Measurements from ENCODE around the gene COBL. TPM values are rescaled to one million over a fixed set of nuclear protein-coding genes. Genes with fewer than 3 reads are reported as not detected.

COBL gene
- total RNA-seq, 1 experiment from 2014 or later = 1.2 TPM

GRCh38 chr7:51124321-51124720 is 192.3 kb downstream of the COBL start:
- DNase-seq (ENCODE audit: low read depth) = no peak

GRCh38 chr7:51123322-51124019 is 193.1 kb downstream of the COBL start:
- DNase-seq (ENCODE audit: low read depth) = peak; percentile 96

DNA sequence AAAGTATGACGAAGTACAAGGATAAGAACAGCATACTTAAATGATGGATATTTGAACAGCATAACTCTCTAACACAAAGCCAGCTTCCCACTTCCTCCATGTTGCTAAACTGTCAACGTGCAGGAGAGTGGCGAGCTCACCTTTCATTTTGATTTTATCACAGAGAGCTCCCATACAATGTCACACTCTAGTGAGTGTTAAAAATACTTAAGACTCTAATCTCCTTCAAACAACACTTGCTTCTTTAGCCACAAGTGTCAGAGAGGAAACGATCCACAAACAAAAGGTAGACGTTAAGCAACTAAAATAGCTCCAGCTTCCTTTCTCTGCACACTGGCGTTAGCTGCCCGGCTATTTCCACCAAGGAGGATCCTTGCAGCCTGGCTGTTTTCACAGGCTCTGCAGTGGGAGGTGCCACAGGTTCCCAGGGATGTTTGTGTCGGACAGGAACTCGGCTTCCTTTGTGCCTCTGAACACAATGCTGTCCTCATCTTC is 194.6 kb downstream of the COBL start:
- no peak for DNase-seq (ENCODE audit: low read depth)

- DNase-seq (ENCODE audit: low read depth) = no peak
These were observed 195.4 kb downstream of the COBL start for GRCh38 chr7:51121036-51121790.

DNA sequence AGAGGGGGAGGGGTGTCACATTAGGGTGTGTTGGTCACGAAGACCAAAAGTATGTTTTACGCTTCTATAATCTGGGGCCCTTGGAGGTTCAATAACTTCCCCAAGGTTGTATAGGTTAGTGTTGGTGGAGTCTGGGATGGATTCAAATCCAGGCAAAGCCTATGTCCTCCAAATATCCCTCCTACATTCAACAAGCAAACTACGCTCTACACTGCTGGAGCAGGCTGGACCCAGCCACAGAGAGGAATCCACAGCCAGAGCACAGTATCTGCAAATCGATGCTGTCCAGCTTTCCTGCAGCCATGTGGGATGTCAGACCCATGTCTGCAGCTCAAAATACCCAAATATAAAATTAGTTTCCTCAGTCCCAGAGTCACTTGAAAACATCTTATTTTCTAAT is 198.0 kb downstream of the COBL start:
- no peak for DNase-seq (ENCODE audit: low read depth)

DNA sequence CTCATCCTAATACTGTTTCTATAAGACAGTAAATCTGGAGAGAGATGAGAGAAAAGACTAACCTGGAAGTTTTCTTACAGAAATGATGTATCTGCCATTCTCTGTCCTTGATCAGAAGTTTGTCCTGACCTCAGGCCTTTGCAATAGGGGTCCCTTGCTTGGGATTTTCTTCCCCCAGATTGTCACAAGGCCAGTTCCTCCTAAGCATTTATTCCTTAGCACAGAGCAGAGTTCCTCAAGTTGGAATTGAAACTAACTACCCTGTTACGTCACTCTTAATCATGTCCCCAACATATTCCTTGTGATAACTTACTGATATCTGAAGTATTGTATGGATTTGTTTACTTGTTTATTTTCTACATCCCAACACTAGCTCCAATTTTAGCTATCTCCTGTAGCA is 202.1 kb downstream of the COBL start:
- no peak for DNase-seq (ENCODE audit: low read depth)

GRCh38 chr7:51113962-51114361 is 202.6 kb downstream of the COBL start:
- no peak for DNase-seq (ENCODE audit: low read depth)

- DNase-seq (ENCODE audit: low read depth) = no peak
These were observed 203.0 kb downstream of the COBL start for GRCh38 chr7:51113560-51113959.

DNA sequence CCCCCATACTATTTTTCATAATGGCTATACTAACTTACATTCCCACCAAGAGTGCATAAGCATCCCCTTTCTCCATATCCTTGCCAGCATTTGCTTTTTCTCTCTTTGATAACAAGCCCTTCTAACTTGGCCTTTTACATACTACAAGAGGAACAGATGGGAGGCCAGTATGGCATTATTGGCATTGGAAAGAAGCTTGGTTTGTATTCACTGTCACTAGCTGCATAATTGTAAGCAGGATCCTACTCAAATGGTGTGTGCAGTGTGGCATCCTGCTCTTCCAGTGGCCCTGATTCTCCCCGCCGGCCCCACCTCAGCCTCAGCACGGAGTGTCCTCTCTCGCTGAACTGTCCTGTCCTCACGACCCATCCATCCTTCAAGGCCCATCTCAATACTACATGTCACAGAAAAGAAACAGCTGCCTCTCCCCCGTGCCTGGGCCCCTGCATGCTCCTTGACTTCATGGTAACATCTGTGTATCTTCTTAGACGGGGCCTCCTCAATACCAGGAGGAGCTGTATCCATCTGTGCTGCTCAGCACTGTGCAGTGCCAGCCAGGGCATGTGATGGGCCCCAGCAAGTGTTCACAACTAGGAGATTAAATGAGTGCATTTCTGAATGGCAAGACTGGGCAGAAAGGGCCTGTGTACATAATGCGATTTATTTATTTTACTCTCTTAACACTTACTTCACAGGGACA is 205.2 kb downstream of the COBL start:
- DNase-seq (ENCODE audit: low read depth) = no peak

- DNase-seq (ENCODE audit: low read depth) = no peak
These were observed 208.5 kb downstream of the COBL start for GRCh38 chr7:51108134-51108533.

- no peak for DNase-seq (ENCODE audit: low read depth)
These were observed 212.3 kb downstream of the COBL start for GRCh38 chr7:51104278-51104677.

GRCh38 chr7:51103718-51104117 is 212.9 kb downstream of the COBL start:
- DNase-seq (ENCODE audit: low read depth) = no peak

GRCh38 chr7:51102828-51103227 is 213.8 kb downstream of the COBL start:
- DNase-seq (ENCODE audit: low read depth) = no peak

DNA sequence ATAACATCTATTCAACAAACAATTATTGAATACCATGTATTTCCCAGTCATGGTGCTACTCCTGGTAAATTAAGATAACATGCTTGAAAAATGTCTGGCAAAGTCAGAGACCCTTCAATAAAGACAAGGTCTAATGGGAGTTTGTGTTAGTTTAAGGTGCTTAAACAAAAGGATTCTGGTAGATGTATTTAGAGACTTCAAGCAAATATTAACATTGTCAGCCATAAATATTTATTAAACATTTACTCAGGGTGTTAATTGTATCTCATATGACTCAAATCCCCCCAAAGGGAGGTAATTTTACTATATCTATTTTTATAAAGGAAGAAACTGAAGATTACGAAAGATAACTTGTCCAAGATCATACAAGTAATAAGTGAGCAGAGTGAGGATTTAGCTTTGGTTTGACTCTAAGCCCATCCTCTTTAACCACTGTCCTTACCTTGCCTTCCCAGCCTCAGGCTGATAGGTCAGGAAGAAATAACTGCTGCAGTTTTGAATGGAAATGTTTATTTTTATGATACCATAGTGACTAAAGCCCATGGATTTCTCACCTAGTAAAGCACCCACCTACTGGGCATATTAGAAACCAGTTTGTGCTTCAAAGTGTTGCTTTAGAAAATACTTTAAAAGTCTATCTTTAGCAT is 215.4 kb downstream of the COBL start:
- no peak for DNase-seq (ENCODE audit: low read depth)

DNA sequence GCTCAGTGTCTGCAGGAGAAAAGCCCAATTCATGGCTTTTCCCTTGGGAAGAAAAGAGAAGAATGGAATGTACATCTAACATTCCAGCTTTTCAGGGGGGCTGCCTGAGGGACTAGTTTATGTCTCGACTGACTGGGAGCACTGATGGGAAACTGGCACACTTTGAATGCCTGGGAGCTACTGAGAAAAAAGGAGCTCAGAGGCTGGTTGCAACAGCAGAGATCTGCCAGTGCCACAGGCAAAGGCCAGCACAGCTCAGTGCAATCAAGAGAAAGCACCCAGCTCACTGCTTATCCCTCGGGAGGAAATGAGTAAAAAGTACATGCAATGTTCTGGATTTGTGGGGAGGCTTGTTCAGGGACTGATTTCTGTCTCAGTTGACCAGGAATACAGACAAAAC is 226.2 kb downstream of the COBL start:
- DNase-seq (ENCODE audit: low read depth) = no peak

DNA sequence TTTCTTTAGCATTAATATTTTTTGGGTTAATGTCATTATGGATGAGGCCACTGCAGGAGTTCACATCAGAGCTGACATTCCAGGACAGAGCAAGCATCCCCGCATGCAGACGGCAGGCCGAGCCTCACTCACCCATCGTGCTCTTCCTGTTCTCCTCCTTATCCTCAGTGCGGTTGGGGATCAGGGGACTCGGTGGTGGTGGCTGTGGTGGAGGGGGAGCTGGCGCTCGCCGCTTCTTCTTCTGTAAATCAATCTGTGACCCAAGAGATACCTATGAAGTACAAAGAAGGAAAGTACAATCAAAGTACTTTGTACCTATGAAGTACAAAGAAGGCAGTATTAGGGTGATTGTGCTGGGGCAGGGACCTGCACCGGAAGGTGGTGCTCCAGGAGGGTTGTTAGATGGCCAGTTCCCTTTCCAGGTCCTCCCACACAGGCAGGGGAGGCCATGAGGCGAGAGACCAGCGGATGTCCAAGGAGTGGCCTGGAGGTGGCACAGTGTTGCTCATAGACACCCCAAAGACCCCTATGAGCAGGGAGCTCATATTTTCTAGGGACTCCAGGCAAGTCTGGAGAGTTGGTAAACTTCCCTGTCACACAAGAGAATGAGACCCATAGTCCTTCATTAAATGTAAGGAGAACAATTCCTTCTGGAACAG is 231.4 kb downstream of the COBL start:
- DNase-seq (ENCODE audit: low read depth) = no peak

DNA sequence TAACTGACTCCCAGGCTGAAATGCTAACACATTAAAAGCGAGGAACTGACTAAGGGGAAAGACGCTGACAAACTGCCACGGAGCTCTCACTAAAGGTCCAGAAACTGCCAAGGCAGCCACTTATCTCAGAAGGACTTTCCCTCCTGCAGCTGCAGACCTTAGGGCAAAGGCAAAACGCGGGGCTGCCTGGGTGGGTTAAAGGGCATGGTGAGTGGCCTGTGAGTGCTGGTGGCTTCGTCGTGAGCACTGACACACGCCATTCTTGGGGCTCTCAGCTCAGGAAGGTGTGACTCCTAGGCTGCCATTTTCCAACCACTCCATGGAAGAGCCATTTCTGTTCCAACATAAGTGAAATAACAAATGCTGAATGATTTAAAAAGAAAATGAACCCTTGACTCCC is 232.5 kb downstream of the COBL start:
- no peak for DNase-seq (ENCODE audit: low read depth)

DNA sequence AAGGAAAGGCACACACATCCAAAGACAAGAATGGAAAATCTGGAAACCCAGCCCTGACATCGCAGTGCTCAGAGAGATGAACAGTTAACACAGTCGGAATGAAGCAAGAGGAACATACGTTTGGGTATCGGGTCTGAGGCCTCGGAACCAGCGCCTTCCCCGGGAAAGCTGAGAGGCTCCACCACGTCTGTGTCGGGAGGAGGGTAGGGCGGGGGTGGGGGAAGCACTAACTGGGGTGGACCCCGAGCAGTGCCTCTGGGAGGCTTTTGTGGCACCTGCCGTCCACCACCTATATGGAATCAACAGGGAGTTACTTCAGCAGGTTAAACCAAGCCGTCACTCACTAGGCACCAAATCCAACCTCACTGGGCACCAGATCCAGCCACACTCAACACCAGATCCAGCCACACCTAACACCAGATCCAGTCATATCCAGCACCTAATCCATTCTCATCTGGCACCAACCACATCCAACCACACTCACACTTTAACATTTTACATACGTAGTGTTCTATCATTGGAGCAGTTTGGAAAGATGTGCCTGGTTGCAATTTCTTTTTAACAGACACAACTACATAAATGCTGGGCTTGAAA is 233.6 kb downstream of the COBL start:
- DNase-seq (ENCODE audit: low read depth) = no peak

DNA sequence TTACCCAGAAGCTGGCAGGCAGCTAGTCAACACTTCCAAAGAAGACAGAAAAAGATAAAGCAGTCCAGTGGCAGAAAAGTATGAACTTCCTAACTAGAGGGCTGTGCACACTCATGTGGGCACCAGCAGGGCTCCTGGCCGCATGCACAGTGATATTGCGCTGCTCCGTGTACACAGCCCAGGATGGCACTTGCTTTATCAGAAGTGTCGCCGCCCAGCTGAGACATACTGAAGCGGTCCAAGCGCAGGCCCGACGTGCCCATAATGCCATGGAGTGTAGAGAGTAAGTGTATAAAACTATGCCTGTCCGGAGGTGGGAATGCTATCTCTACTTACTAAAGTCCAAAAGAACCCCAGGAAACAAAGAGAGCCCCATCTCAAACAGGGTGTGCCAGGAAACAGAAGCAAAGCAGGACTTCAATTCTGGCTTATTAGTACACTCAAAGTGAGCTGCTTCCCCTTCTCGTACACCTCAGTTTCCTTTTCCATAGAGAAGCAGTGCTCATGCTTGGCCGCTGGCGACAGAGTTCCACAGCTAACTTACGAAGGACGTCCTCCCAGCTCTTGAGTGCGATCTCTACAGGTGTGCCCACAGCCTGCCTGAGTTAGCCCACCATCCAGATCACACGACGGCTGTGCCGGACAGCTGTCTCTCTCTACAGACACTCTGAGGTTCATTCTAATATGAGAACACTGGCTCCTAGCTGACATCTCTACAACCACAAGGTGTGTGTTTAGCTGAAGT is 234.3 kb downstream of the COBL start:
- DNase-seq (ENCODE audit: low read depth) = no peak

DNA sequence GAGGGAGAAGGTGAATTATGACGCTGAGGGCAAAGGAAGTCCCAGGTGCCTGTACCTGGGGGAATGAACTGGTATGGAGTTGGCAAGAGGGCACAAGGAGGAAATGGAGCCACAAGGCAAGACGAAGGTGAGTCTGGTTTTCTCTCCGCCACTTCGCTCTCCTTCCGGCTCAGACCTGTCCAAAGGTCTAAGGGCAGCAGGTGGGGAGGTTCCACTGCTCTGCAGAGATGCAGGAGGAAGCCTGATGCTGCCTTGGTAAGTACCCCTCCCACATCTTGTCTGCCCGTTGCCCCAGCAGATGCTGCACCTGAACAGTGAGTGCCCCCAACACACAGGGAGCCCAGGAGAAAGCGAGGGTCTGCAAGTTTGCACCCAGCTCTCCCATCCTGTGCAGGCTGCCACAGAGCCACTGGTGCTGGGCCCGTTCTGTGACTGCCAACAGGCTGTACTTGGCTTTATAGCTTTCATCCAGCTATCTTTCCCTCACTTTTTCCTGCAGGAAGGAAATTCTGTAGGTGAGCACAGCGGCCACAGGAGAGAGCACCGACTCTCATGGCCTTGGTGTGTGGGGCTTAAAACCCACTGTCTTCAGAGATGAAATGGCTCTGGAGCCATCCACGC is 235.2 kb downstream of the COBL start:
- no peak for DNase-seq (ENCODE audit: low read depth)
